Left lung (tissue), 10 donors: ENCODE measurements around the gene FBXW8. TPM values are rescaled to one million over a fixed set of nuclear protein-coding genes. Genes with fewer than 3 reads are reported as not detected.

ENCODE experiments used
- ATAC-seq: fragments of 200-7000 bp; cut with Tn5 transposase; one replicate; pipeline ENCODE4 v1.9.1; 2020; ENCODE audit warnings: moderate library complexity
- DNase-seq, 4 donors: peaks; one replicate each; pipeline ENCODE4 v3.0.0-alpha.2; 2013 to 2020
- H3K27ac ChIP-seq, 2 donors: fragments of 200-600 bp; sonication (generic) in 1 of 2; one replicate each; pipeline versions ENCODE4 v1.5.0 to v1.8.0; 2020 to 2021
- H3K27me3 ChIP-seq, 2 donors: fragments of 200-600 bp; sonication (generic) in 1 of 2; one replicate each; pipeline versions ENCODE4 v1.5.0 to v1.8.0; 2020 to 2021
- H3K36me3 ChIP-seq, 2 donors: fragments of 200-600 bp; sonication (generic) in 1 of 2; one replicate each; pipeline versions ENCODE4 v1.5.0 to v1.8.0; 2020 to 2021
- H3K4me1 ChIP-seq, 2 donors: fragments of 200-600 bp; one replicate each; pipeline ENCODE4 v1.8.0; 2021
- H3K4me3 ChIP-seq, 2 donors: fragments of 200-600 bp; sonication (generic) in 1 of 2; one replicate each; pipeline versions ENCODE4 v1.5.0 to v1.8.0; 2020 to 2021; ENCODE audit warnings: mild to moderate bottlenecking in 1 of 2
- H3K9me3 ChIP-seq, 2 donors: fragments of 200-600 bp; sonication (generic) in 1 of 2; one replicate each; pipeline versions ENCODE4 v1.5.0 to v1.8.0; 2020 to 2021
- CTCF ChIP-seq, 2 donors: fragments of 200-600 bp; sonication (generic) in 1 of 2; IDR thresholded peaks; one replicate each; pipeline versions ENCODE4 v1.5.0 to v1.8.0; 2021; ENCODE audit warnings: antibody characterized with exemption in 2 of 2
- intact Hi-C, 2 donors: fragments of 100-400 bp; cut with DNase I; formaldehyde crosslinking; loops; one replicate each; pipeline versions ENCODE4 v1.11.2 to v1.14.2; 2022
- polyA plus RNA-seq, 6 donors: library from polyadenylated mRNA; unstranded; fragments of 120-200 nt; gene quantifications; one replicate each; pipeline ENCODE4 v1.2.1, GENCODE V29; 2013; ENCODE audit not compliant: insufficient read length in 6 of 6
- total RNA-seq, 2 donors: library from RNA; stranded (reverse); fragmentation: NEBNext Ultra II Directional; extraction: Animal tissue kit (Norgen Biotek cat#: 25700); gene quantifications; one replicate each; pipeline ENCODE4 v1.2.1, GENCODE V29; 2021
- donor health status: DM: no; HTN: yes; CAD: no.
- donor health status: DM: no; HTN: no; CAD: no.

Gene FBXW8
- total and polyA plus RNA-seq, 8 donors = 16.0 to 28.4 (median 24.6) TPM

GRCh38 chr12:117010693-117011451 is 100.1 kb downstream of the FBXW8 start:
- DNase-seq (no peak), ATAC-seq (no peak)
- H3K4me1 ChIP-seq = no peaks in the 10 kb centered on the region
- intact Hi-C loops = no loop called here
- peaks cover 0 to 5% of the 10 kb centered on the region in 2 donors for H3K9me3 ChIP-seq
- H3K36me3 ChIP-seq = peaks cover 0 to 63% of the 10 kb centered on the region in 2 donors
- TF ChIP-seq CTCF (IDR thresholded peaks at IDR 0.05) = no peak
- H3K27me3 ChIP-seq = no peaks in the 10 kb centered on the region
- no peak overlapping the region for H3K4me3 ChIP-seq
- H3K27ac ChIP-seq = no peak overlapping the region

- H3K36me3 ChIP-seq = peaks cover 0 to 55% of the 10 kb centered on the region in 2 donors
- H3K9me3 ChIP-seq = peaks cover 0 to 5% of the 10 kb centered on the region in 2 donors
- no peaks in the 10 kb centered on the region for H3K4me1 ChIP-seq
- no peak for ATAC-seq
- no peak for TF ChIP-seq CTCF (IDR thresholded peaks at IDR 0.05)
- DNase-seq = no peak
- H3K4me3 ChIP-seq = no peak overlapping the region
- no peak overlapping the region for H3K27ac ChIP-seq
- H3K27me3 ChIP-seq = no peaks in the 10 kb centered on the region
- intact Hi-C loops = no loop called here
Measured at GRCh38 chr12:117011988-117012805, 101.4 kb downstream of the FBXW8 start.

GRCh38 chr12:117013726-117014125 is 103.0 kb downstream of the FBXW8 start:
- Histone ChIP-seq H3K9me3 (peaks cover 0 to 5% of the 10 kb centered on the region in 2 donors), H3K36me3 (peaks cover 0 to 61% of the 10 kb centered on the region in 2 donors)
- TF ChIP-seq CTCF (IDR thresholded peaks at IDR 0.05) = no peak

GRCh38 chr12:117014342-117014887 is 103.7 kb downstream of the FBXW8 start:
- no peak for ATAC-seq
- Histone ChIP-seq H3K36me3 (peaks cover 0 to 63% of the 10 kb centered on the region in 2 donors), H3K27ac (no peak overlapping the region), H3K4me1 (no peaks in the 10 kb centered on the region), H3K27me3 (no peaks in the 10 kb centered on the region), H3K9me3 (peaks cover 0 to 5% of the 10 kb centered on the region in 2 donors), H3K4me3 (no peak overlapping the region)
- intact Hi-C loops = no loop called here
- DNase-seq = no peak
- no peak for TF ChIP-seq CTCF (IDR thresholded peaks at IDR 0.05)

More at GRCh38 chr12:117013726-117014125, 103.0 kb downstream of the FBXW8 start:
- Histone ChIP-seq H3K27me3 (no peaks in the 10 kb centered on the region), H3K4me1 (no peaks in the 10 kb centered on the region), H3K27ac (no peak overlapping the region), H3K4me3 (no peak overlapping the region)
- intact Hi-C loops = no loop called here
- DNase-seq (no peak), ATAC-seq (no peak)

- no peak overlapping the region for H3K27ac ChIP-seq
- H3K9me3 ChIP-seq = peaks cover 0 to 5% of the 10 kb centered on the region in 2 donors
- DNase-seq (no peak), ATAC-seq (no peak)
- H3K27me3 ChIP-seq = no peaks in the 10 kb centered on the region
- intact Hi-C loops = no loop called here
- peaks cover 0 to 63% of the 10 kb centered on the region in 2 donors for H3K36me3 ChIP-seq
- H3K4me3 ChIP-seq = no peak overlapping the region
- no peak for TF ChIP-seq CTCF (IDR thresholded peaks at IDR 0.05)
- no peaks in the 10 kb centered on the region for H3K4me1 ChIP-seq
Measured at GRCh38 chr12:117015811-117016210, 105.1 kb downstream of the FBXW8 start.
